Dedifferentiated amniotic fluid mesenchymal stem cell (primary cell): ENCODE results near the gene BRD3OS.
A peak's percentile ranks its signal among the peaks of the same experiment; 100 is the strongest.
"Not testable (repeated sequence)": the region's sequence is repeated elsewhere in the genome, so short reads cannot be mapped to it uniquely, and the experiment has no call there.

ENCODE experiments used
- DNase-seq: peaks from one replicate; pipeline ENCODE4 v3.0.0-alpha.2; 2016; ENCODE audit errors: extremely low spot score

BRD3OS gene

GRCh38 chr9:134063571-134064450 is 38.5 kb downstream of the BRD3OS start:
- DNase-seq: no peak

GRCh38 chr9:134064711-134065110 is 39.4 kb downstream of the BRD3OS start:
- DNase-seq: no peak

GRCh38 chr9:134065612-134066419 is 40.5 kb downstream of the BRD3OS start:
- no peak for DNase-seq

GRCh38 chr9:134066526-134066912 is 41.2 kb downstream of the BRD3OS start:
- DNase-seq: no peak

GRCh38 chr9:134066913-134067851 is 41.9 kb downstream of the BRD3OS start:
- DNase-seq: no peak

- DNase-seq: peak; percentile 77
These were observed 42.8 kb downstream of the BRD3OS start, which contains the start of gene BRD3 for GRCh38 chr9:134067904-134068743. Gene BRD3, minus strand, starts transcription at chr9:134068026. Its CDS starts 14,549 bp downstream, at chr9:134053477.

- DNase-seq: no peak
These were observed 43.6 kb downstream of the BRD3OS start for GRCh38 chr9:134068744-134069479.

GRCh38 chr9:134069480-134070399 is 44.5 kb downstream of the BRD3OS start:
- no peak for DNase-seq

- no peak for DNase-seq
These were observed 45.9 kb downstream of the BRD3OS start for GRCh38 chr9:134071149-134071548.

GRCh38 chr9:134072683-134073082 is 47.4 kb downstream of the BRD3OS start:
- not testable (repeated sequence) for DNase-seq

- DNase-seq: no peak
These were observed 48.2 kb downstream of the BRD3OS start for GRCh38 chr9:134073500-134073899.

GRCh38 chr9:134075689-134076088 is 50.4 kb downstream of the BRD3OS start:
- not testable (repeated sequence) for DNase-seq

GRCh38 chr9:134076644-134077043 is 51.4 kb downstream of the BRD3OS start:
- no peak for DNase-seq
